ENCODE results near the gene FADS6.

FADS6 gene

DNA sequence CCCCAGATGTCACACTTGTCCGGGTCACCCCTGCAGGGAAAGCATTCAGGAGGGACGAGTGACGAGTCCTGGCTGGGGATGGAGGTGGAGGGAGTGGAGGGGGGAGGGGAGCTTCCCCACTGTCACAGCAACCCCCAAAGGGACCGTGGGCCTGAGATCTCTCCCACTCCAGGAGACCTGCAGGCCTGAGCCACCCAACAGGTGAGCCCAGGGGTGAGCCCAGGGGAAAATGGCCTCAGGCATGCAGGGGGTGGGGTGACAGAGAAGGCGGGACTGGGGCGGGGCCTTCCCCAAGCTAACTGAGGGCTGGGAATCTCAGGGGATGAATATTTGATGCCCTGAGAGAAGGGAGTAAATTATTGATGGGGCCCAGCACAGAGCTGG lies 27.2 kb upstream of the FADS6 start:
- no peak overlapping the region for H3K4me3 ChIP-seq (ENCODE audit: control insufficient read depth, low read depth, low read length)
- TF ChIP-seq, protein P1, sequence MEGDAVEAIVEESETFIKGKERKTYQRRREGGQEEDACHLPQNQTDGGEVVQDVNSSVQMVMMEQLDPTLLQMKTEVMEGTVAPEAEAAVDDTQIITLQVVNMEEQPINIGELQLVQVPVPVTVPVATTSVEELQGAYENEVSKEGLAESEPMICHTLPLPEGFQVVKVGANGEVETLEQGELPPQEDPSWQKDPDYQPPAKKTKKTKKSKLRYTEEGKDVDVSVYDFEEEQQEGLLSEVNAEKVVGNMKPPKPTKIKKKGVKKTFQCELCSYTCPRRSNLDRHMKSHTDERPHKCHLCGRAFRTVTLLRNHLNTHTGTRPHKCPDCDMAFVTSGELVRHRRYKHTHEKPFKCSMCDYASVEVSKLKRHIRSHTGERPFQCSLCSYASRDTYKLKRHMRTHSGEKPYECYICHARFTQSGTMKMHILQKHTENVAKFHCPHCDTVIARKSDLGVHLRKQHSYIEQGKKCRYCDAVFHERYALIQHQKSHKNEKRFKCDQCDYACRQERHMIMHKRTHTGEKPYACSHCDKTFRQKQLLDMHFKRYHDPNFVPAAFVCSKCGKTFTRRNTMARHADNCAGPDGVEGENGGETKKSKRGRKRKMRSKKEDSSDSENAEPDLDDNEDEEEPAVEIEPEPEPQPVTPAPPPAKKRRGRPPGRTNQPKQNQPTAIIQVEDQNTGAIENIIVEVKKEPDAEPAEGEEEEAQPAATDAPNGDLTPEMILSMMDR (IDR thresholded peaks at IDR 0.05; ENCODE audit: control insufficient read depth, insufficient read depth, low read depth, low read length, missing control alignments), result no peak
- DNase-seq (ENCODE audit: low read depth), result no peak

DNA sequence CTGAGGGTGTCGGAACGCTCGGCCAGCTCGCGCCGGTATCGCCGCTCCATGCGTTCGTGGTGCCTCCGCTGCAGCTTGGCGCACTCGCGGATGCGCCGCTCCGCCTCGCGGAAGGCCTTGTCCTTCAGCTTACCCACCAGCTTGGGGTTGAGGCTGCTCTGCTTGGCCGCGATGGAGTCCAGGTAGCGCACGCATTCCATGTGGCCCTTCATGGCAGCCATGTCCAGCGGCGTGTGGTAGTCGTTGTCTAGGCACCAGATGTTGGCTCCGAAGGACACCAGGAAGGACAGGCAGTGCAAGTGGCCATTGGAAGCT lies 26.8 kb upstream of the FADS6 start:
- H3K4me3 ChIP-seq (ENCODE audit: control insufficient read depth, low read depth, low read length), result no peak overlapping the region
- TF ChIP-seq, protein P1 (IDR thresholded peaks at IDR 0.05; ENCODE audit: control insufficient read depth, insufficient read depth, low read depth, low read length, missing control alignments), result no peak
- DNase-seq (ENCODE audit: low read depth), result no peak

DNA sequence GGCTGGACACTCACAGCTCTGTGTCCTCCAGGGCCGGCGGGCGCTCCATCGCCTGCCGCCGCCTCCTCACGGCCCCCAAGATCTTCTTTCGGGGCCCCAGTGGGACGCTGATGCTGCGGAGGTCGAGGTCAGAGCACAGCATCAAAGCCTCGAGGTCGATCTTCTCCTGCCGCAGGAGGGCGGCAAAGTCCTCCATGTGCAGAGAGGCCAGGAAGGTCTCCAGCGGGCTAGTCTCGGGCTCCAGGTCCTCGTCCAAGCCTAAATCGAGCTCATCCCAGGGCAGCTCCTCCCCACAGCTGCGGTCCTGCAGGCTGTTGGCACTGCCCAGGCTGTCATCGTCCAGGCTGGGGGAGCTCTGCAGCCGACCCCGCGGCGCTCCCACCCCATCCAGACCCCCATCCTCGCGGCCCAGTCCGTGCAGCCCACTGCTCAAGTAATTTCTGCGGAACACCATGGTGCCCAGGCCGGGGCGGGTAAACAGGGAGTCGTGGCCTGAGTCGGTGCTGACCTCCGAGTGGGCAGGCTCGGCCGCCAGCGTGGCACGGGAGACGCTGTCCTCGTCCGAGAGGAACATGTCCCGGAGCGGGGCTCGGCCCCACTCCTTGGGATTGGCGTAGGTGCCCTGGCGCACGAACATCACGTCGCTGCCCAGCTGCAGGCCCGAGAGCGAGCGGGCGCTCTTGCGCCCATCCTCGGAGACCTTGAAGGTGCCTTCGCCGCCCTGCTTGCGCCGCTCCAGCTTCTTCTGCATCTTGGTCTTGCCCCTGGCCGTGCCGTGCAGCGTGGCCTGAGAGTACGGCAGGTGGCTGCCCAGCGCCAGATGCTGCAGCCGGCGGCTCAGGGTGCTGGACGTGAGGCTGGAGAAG lies 26.2 kb upstream of the FADS6 start:
- H3K4me3 ChIP-seq (ENCODE audit: control insufficient read depth, low read depth, low read length), result no peak overlapping the region
- DNase-seq (ENCODE audit: low read depth), result no peak
- TF ChIP-seq, protein P1 (IDR thresholded peaks at IDR 0.05; ENCODE audit: control insufficient read depth, insufficient read depth, low read depth, low read length, missing control alignments), result no peak

DNA sequence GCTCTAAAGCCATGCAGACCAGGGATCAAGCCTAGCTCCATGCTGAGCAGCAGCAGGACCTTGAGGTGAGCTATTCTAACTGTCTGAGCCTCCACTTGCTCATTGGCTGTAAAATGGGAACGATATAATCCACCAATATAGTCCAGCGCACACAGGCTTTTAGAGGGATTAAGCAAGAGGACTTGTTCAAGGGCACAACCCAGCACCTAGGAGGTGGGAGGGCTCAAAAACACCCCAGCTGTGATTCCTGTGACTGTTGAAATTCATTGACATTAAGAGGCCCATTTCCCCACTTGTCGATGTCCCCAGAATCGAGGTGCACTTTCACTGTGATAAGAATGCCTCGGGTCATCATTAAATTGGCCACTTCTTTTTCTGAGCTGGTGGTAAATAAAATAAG lies 25.5 kb upstream of the FADS6 start:
- DNase-seq (ENCODE audit: low read depth), result no peak
- H3K4me3 ChIP-seq (ENCODE audit: control insufficient read depth, low read depth, low read length), result no peak overlapping the region
- TF ChIP-seq, protein P1 (IDR thresholded peaks at IDR 0.05; ENCODE audit: control insufficient read depth, insufficient read depth, low read depth, low read length, missing control alignments), result no peak

DNA sequence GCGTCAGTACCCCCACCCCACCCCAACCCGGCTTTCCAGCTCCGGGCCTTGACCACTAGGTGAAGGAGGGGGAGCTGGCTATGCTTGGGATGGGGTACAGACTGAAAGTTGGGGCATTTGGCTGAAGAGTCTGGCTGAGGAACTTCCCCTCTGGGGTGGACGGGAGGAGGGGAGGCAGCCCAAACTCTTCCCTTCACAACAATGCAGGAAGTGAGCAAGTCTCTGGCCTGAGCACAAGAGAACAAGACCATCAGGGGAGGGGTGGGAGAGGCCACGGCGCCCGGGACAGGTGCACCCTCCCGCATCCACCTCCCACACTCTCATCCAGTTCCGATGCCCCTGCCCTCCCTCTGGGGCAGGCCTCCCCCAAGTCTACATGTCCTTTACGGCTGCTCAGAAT lies 24.0 kb upstream of the FADS6 start:
- H3K4me3 ChIP-seq (ENCODE audit: control insufficient read depth, low read depth, low read length), result no peak overlapping the region
- no peak for DNase-seq (ENCODE audit: low read depth)
- TF ChIP-seq, protein P1 (IDR thresholded peaks at IDR 0.05; ENCODE audit: control insufficient read depth, insufficient read depth, low read depth, low read length, missing control alignments), result no peak

DNA sequence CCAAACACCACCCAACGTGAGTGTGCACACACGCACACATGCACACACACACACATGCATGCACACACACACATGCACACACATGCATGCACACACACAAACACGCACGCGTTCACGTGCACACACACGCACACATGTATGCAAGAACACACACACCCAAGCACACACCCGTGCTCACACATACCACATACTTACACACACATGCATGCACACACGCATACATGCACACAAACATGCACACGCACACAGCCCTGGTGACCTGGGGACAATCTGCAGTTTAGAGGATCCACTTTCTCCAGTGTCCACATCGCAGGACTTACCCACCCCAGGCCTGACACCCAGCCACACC lies 23.4 kb upstream of the FADS6 start:
- no peak overlapping the region for H3K4me3 ChIP-seq (ENCODE audit: control insufficient read depth, low read depth, low read length)
- TF ChIP-seq, protein P1 (IDR thresholded peaks at IDR 0.05; ENCODE audit: control insufficient read depth, insufficient read depth, low read depth, low read length, missing control alignments), result no peak
- DNase-seq (ENCODE audit: low read depth), result no peak

Measured in AG09309 (cell line).